Activated CD4-positive, CD25-positive, alpha-beta regulatory T cell (primary cell): ENCODE data around the gene FXYD3.

Experiments used
- DNase-seq, 4 experiments: peaks; one replicate each; lab custom pipeline; 2025; lab: John Stamatoyannopoulos, UW

The FXYD3 gene

GRCh38 chr19:35115177-35115951 is at the start of gene FXYD3:
Gene FXYD3 (plus strand): TSS chr19:35115823. CDS start chr19:35119377, 3,554 bp downstream.
- no peak for DNase-seq

- no peak for DNase-seq
Observed at GRCh38 chr19:35066121-35066520, 49.5 kb upstream of the FXYD3 start.

GRCh38 chr19:35066691-35067563 is 48.7 kb upstream of the FXYD3 start:
- DNase-seq, result peak; percentile 78 to 93 (median 87)

GRCh38 chr19:35068941-35069634 is 46.5 kb upstream of the FXYD3 start:
- DNase-seq, result no peak

GRCh38 chr19:35069696-35070095 is 45.9 kb upstream of the FXYD3 start:
- DNase-seq, result no peak

- DNase-seq, result no peak
Observed at GRCh38 chr19:35070471-35070870, 45.2 kb upstream of the FXYD3 start.

GRCh38 chr19:35073516-35073915 is 42.1 kb upstream of the FXYD3 start:
- DNase-seq, result no peak

- no peak for DNase-seq
Observed at GRCh38 chr19:35073941-35074340, 41.7 kb upstream of the FXYD3 start.

GRCh38 chr19:35074426-35075201 is 41.0 kb upstream of the FXYD3 start:
- DNase-seq, result no peak

GRCh38 chr19:35075202-35076025 is 40.2 kb upstream of the FXYD3 start:
- DNase-seq, result no peak

GRCh38 chr19:35076026-35076370 is 39.6 kb upstream of the FXYD3 start:
- no peak for DNase-seq

- no peak for DNase-seq
Observed at GRCh38 chr19:35076657-35077056, 39.0 kb upstream of the FXYD3 start.

GRCh38 chr19:35077411-35078223 is 38.0 kb upstream of the FXYD3 start:
- no peak for DNase-seq

GRCh38 chr19:35079826-35080225 is 35.8 kb upstream of the FXYD3 start:
- no peak for DNase-seq

GRCh38 chr19:35080613-35081170 is 34.9 kb upstream of the FXYD3 start:
- no peak for DNase-seq

- no peak for DNase-seq
Observed at GRCh38 chr19:35081201-35081600, 34.4 kb upstream of the FXYD3 start.

GRCh38 chr19:35083691-35084508 is 31.7 kb upstream of the FXYD3 start:
- no peak for DNase-seq

- DNase-seq, result no peak
Observed at GRCh38 chr19:35084509-35084762, 31.2 kb upstream of the FXYD3 start.

GRCh38 chr19:35085947-35086346 is 29.7 kb upstream of the FXYD3 start:
- no peak for DNase-seq
